SK-MEL-5 (cell line): ENCODE results near the gene HOXB5. TPM values are rescaled to one million over a fixed set of nuclear protein-coding genes. Genes with fewer than 3 reads are reported as not detected.

ENCODE experiments used
- DNase-seq: peaks from one replicate; pipeline ENCODE4 v3.0.0-alpha.2; 2016; ENCODE audit warnings: low read depth, low spot score
- in situ Hi-C: cut with HindIII; loops from 2 replicates; pipeline ENCODE4 v1.10.0; 2016; ENCODE audit warnings: low sequenced_read_pairs, high pct_unique_total_duplicates, low pct_unique_long_range_greater_than_20kb
- total RNA-seq: library from RNA; depleted of rRNA; stranded (reverse); fragments of >200 nt; shearing (Covaris generic); gene quantifications from 2 replicates; pipeline ENCODE4 v1.2.3, GENCODE V29; 2014

The HOXB5 gene
- total RNA-seq, 1 experiment from 2014 or later, result not detected

- no peak for DNase-seq
- in situ Hi-C loops, result no loop called here
Measured at GRCh38 chr17:48596735-48597527, 3.4 kb upstream of the HOXB5 start.

GRCh38 chr17:48596000-48596734 lies 2.6 kb upstream of the HOXB5 start:
- DNase-seq, result no peak
- in situ Hi-C loops, result no loop called here

- no peak for DNase-seq
- in situ Hi-C loops, result no loop called here
Measured at GRCh38 chr17:48595278-48595999, 1.9 kb upstream of the HOXB5 start.

GRCh38 chr17:48594538-48595277 lies 1.1 kb upstream of the HOXB5 start:
- DNase-seq, result no peak
- in situ Hi-C loops, result no loop called here

GRCh38 chr17:48593840-48594537 lies 410 bp upstream of the HOXB5 start:
- in situ Hi-C loops, result no loop called here
- peak; percentile 68 for DNase-seq

DNA sequence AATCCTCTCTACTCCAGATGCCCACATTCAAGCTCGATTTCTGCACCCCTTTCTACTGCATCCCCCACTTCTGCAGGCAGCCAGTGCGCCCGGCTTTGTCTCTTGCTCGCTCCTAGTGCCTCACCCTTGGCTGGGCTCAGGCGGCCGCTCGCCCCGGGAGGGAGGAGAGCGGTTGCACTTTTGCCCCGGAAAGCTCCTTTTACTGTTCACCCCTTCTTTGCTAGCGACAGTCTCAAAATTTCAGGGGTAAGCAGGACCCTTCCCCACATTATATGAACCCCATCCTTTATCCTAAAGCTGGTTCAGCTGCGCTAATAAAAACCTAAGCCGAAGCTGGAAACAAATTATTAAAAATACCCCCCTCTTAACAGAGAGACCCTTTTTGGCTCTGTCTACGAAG lies 1.0 kb downstream of the HOXB5 start:
- in situ Hi-C loops, result no loop called here
- DNase-seq, result no peak

GRCh38 chr17:48592057-48592514 lies 1.5 kb downstream of the HOXB5 start:
- no peak for DNase-seq
- in situ Hi-C loops, result no loop called here

DNA sequence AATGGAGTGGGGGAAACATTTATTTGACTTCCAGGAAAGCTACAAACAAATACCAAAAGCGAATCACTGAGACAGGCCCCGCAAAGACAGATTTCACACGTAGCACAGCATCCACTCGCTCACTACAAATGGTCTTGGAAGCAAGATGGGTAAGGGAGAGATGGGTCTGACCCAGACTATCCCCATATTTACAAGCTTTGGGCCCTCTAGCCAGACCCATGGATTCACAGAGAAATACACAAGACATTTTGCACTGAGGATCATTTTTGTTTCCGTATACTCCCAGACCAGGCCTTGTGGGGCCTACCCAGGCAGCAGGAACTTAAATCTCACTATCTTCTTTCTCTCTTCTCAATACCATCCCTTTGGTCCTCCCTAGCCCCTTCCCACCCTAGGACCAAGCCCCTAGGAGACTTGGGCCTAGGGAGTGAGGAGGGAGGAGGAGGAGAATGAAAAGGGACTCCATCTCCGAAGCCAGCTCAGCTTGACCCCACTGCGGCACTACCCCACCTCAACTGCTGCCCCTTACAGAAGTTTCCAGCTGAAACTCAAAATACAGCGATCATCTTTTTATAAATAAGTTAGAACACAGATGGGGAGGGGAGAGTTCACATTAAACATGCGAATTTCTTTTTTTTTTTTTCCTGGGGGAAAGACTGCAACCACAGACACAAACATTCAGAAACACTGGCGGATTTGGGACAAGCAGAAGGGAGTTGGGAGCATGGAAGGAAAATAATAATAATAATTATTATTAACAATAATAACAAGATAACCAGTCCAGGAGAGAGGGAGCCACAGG lies 2.1 kb downstream of the HOXB5 start:
- no peak for DNase-seq
- in situ Hi-C loops, result no loop called here

DNA sequence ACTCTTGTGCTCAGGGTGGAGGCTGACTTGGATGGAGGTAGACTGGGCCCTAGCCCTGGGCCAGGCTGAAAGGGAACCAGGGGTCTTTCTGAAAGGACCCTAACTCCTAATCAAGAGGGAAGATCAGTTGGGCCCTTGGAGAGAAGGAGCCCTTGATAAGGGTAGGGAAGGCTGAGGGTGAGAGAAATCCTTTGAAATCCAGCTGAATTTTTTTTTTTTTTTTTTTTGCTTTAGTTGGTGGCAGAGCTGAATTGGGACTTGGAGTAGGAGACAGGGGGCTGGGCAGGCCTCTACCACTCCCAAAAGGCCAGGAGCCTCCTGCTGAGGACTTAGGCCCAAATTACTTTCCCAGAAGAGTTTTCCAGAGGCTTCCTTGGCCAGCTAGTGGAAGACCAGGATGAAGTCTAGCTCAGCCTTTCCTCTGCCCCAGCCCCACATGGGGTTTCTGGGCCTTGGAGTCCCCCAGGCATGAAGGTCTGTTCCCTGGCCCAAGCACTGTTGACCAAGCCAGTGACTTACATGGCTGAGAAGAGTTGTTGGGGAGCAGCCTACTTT lies 2.9 kb downstream of the HOXB5 start:
- in situ Hi-C loops, result no loop called here
- no peak for DNase-seq

GRCh38 chr17:48589831-48590606 lies 3.6 kb downstream of the HOXB5 start, which contains the start of gene HOXB3:
HOXB3 (minus strand) TSS chr17:48590241; CDS start chr17:48552474, 37,767 bp downstream.
- in situ Hi-C loops, result no loop called here
- DNase-seq, result no peak

GRCh38 chr17:48589060-48589830 lies 4.3 kb downstream of the HOXB5 start:
- no peak for DNase-seq
- in situ Hi-C loops, result no loop called here

GRCh38 chr17:48588528-48588927 lies 5.1 kb downstream of the HOXB5 start:
- DNase-seq, result no peak
- in situ Hi-C loops, result no loop called here

DNA sequence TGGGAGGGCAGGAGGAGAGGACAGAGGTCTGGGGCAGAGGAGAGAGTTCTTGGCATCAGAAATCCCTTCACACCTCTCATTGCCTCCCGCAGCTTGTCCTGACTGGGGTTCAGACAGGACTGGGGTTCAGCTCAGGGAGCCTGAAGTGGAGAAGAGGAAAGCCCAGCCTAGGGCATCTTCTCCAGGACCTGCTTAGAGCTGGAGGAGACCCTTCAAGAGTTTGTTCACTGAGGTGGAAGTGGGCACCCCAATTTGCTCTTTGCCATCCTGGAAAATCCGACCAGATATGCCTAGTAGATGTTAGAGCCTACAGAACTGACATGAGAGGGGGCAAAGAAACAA lies 5.5 kb downstream of the HOXB5 start:
- in situ Hi-C loops, result no loop called here
- DNase-seq, result no peak

GRCh38 chr17:48587276-48588073 lies 6.1 kb downstream of the HOXB5 start:
- in situ Hi-C loops, result no loop called here
- DNase-seq, result no peak
